Stromal cell of bone marrow (primary cell): Measurements from ENCODE around the gene NPEPPS.

ENCODE experiments used
- DNase-seq: peaks from one replicate; pipeline ENCODE4 v3.0.0-alpha.2; 2012; ENCODE audit warnings: low read depth

The NPEPPS gene

DNA sequence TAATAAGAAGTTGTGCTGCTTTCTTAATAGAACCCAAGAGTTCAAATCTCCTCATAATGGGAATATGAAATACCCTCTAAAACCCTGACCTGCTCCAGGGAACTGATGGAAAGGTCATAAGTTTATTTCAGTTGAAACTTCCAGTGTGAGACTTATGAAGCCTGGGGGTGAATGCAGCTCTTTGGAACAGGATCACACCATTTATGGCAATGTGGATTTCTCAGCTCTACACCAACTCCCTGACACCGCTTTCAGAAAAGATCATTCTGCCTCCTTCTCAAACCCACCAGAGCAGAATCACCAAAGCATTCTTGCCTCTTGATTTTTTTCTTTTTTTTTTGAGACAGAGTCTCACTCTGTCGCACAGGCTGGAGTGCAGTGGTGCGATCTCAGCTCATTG lies 102.1 kb downstream of the NPEPPS start:
- no peak for DNase-seq

DNA sequence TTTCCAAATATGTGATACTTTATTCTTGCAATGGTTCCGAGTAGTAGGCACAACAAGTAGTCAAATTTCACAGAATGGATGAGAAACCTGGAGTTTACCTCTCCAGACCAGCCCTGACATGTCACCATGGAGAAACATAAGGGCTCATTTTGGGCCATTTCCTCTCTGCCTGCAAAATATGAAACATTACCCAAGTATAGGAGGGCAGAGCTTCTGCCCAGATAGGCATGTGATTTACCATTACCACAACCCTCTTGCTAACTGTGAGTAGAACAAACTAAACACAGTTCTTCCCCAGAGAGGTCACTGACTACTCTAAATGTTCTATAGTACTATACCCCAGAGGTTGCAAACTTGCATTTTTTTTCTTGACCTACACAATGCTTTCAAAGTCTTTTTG lies 103.1 kb downstream of the NPEPPS start:
- DNase-seq = no peak

DNA sequence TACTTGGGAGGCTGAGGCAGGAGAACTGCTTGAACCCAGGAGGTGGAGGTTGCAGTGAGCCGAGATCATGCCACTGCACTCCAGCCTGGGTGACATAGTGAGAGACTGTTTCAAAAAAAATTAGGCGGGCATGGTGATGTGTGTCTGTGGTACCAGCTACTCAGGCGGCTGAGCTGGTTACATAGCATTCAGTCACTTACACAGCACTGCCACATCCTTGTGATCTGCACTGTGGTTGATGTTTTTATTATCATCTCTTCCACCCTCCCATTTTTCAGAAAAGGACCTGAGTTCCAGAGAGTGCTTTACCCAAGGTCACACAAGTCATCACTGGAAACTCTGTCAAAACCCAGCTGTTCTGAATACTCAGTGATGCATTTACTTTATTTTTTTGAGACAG lies 104.0 kb downstream of the NPEPPS start:
- no peak for DNase-seq

DNA sequence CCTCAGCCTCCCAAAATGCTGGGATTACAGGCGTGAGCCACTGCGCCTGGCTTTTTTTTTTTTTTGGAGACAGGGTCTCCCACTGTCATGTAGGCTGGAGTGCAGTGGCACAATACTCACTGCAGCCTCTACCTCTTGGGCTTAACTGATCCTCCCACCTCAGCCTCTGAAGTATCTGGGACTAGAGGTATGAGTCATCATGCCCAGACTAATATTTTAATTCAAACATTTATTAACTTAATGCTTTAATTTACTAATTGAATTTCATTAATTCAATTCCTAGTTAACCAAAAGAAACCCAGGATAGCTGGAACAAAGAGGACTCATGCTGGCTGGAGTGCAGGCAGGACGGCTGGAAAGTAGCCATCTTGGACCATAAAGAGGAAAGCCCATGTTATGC lies 104.8 kb downstream of the NPEPPS start:
- DNase-seq = no peak

DNA sequence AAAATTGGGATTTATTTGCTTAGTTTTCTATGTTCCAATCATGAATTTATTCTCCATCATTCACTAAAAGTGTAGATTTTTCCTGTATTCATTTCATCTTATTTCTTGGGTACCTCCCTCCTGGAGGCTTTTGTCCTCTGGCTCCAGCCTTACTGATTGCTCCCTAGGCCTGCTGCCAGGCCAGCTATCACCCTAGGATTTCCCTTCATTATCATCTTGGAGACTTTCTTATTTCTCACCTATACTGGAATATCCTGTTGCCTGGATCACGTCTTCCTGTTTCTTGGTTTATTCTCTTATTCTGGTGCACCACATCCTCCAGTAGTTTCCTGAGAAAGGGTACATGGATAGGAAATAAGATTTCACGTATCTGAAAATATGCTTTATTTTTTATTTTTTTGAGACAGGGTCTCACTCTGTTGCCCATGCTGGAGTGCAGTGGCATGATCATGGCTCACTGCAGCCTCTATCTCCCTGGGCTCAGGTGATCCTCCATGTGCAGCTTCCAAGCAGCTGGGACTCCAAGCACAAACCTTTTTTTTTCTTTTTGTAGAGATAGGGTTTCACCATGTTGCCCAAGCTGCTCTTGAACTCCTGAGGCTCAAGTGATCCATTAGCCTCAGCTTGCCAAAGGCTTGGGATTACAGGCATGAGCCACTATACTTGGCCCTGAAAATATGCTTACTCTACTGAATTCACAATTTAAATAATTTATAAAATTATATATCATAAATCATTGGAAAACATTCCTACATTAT lies 105.5 kb downstream of the NPEPPS start:
- no peak for DNase-seq

DNA sequence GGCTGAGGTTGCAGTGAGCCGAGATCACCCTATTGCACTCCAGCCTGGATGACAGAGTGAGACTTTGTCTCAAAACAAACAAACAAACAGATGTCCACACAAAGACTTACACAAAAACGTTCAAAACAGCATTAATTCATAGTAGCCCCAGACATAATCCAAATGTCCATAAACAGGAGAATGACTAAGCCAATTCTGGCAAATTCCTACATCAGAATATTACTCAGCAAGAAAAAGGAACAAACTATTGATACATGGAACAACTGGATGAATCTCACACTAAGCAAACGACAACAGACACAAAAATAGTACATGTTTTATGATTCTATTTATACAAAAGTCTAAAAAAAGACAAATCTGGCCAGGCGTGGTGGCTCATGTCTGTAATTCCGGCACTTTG lies 108.0 kb downstream of the NPEPPS start:
- DNase-seq = no peak

DNA sequence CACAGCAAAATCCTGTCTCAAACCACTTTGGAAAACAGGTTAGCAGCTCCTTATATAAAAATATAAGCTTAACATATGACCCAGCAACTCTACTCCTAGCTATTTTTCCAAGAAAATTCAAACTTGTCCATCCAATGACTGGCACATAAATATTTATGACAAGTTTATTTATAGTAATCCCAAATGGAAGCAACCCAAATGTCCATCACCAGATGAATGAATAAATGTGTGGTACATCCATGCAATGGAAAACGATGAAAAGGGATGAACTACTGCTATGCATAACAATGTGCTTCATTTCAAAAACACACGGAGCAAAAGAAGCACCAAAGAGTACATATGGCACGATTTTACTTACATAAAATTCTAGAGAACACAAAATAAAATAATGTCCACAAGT lies 109.2 kb downstream of the NPEPPS start:
- DNase-seq = no peak

DNA sequence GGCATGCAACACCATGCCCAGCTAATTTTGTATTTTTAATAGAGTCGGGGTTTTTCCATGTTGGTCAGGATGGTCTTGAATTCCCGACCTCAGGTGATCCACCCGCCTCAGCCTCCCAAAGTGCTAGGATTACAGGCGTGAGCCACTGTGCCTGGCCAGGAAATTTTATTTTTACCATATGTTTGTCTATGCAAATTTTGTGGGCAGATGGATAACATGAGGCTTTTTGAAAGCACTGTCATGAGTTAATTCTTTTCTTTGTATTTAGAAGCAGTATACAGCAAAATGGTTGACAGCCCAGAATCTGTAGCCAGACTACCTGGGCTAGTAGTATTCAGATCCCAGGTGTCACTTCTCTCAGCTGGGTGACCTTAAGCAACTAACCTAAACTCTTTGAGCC lies 110.3 kb downstream of the NPEPPS start:
- no peak for DNase-seq

DNA sequence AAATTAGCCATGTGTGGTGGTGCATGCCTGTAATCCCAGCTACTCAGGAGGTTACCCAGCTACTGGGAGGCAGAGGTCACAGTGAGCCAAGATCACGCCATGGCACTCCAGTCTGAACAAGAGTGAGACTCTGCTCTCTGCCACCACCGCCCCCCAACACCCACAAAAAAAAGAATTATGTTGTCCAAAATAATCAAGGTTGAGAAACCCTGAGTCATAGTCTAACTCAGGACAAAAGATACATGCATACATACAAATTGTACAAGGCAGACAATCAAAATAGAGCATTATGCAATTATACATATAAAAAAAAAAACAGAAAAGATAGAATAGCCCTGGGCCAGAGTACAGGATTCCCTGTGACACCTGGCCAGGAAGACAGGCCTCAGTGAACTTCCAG lies 112.2 kb downstream of the NPEPPS start:
- DNase-seq = no peak

DNA sequence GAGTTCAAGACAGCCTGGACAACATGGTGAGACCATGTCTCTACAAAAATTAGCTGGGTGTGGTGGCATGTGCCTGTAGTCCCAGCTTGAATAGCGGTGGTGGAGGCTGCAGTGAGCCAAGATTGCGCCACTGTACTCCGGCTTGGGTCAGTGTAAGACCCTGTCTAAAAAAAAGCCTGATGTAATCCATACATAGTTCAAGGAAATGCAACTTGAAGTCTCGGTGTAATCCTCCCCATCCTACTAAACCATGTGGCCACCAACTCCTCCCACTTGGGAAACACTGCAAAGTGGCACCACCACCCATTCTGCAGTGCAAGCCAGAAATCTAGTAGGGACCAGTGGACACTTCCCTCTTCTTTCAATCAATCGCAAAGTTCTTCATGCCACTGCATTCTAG lies 113.4 kb downstream of the NPEPPS start:
- no peak for DNase-seq

DNA sequence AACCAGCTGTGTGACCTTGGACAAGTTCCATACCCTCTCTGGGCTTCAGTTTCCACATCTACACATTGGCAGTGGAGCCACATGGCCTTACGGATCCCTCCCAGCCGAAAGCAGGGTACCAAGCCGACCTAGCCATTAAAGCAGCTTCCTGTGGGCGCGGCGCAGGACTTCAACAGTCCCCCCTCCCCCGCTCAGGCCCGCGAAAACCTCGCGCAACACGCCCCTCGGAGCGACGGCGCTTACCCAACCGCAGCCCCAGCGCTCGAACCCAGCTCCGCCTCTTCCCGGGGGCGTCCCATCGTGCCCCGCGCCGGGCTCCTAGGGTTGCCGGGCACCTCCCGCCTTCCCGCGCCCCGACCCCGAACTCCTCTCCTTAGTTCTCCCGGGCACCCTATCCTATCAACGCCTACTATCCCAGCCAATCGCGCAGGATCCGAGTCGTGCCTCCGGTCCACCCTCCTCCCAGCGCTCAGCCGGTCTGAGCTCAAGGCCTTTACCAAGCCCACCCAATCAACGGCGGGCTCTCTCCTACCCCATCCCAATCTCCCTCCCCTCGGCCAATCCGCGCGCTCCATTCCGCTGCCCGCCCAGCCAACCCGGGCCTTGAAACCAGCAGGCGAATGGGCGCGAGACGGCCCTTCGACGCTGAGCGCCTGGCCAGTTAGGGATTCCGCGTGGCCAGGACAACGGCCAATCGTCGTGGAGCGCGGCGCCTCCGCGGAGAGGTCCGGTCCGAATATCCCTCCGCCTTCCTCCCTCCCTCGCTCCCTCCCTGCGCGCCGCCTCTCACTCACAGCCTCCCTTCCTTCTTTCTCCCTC lies 118.5 kb downstream of the NPEPPS start, which contains the start of gene KPNB1:
TSS of gene KPNB1 (plus strand) at position 767 of the 819 bp plus-strand sequence. CDS start 326 bp downstream, outside the sequence.
- DNase-seq = peak; percentile 100

DNA sequence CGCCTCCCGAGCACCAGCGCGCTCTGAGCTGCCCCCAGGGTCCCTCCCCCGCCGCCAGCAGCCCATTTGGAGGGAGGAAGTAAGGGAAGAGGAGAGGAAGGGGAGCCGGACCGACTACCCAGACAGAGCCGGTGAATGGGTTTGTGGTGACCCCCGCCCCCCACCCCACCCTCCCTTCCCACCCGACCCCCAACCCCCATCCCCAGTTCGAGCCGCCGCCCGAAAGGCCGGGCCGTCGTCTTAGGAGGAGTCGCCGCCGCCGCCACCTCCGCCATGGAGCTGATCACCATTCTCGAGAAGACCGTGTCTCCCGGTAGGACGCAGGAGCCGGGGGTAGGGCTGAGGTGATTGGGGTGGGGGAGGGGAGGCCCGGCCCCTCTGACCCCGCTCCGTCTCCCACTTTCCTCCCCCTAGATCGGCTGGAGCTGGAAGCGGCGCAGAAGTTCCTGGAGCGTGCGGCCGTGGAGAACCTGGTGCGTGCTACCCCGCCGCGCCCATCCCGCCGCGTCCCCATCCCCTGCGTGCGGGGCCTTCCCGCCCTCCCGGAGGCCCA lies 119.1 kb downstream of the NPEPPS start:
- no peak for DNase-seq

DNA sequence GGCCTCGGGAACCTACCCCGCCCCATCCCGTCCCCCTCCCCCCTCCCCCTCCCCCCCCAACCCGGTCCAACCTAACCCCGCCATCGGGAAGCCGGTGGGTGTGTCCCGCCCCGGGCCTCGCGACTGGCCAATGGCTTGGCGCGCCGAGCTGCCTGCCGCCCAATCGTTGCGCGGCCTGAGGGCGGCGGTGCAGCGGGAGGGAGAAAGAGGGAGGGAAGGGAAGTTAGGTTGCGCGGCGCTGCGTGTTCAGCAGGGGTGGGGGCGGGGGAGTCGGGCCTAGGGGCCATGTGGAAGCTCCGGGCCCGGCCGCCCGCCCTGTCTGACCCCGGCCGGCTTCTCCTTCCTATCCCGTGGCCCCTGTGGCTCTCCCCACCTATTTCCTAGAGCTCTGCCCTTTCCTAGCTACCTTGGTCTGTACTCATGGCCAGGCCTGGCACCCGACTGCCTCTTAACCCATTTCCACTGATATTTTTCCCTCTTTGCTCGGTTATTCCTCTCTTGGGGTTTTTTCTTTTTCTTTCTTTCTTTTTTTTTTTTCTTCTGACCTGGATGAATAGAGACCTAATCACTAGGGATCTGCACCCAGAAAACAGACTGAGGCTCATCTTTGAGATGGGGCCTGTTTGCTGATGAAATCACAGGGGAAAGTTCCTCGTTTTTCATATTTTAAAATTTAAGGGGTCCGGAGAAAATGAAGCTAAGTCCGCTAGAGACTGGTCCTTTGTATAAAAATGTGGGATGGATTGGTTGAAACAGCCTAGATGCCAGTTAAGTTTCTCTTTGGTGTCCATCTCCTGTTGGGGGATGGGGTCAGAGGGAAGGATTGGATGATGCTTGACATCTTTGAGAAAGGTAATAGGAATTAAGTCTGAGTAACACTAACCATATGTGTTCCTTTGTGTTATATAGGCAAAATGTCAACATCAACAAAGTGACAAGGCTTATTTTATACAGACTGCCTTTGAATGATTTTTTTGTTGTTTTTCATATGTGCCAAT lies 119.9 kb downstream of the NPEPPS start:
- peak; percentile 94 for DNase-seq

DNA sequence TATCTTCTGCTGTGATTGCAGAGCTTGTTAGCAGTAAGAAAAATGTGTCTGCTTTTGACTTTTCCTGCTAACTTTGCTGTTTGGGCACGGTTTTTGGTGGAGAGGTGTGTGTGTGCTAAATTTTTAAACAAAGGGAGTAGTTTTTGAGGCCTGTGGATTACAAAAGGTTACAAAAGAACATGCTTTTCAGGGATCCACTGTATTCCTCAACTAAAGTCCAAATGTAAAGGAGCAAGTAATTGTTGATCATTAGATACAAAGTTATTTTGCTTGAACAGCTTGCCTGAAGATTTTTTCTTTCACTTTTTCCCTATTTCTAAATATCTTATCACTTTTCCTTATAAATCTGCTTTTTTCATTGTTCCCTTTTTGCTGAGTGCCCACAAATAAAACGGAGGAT lies 120.8 kb downstream of the NPEPPS start:
- no peak for DNase-seq

DNA sequence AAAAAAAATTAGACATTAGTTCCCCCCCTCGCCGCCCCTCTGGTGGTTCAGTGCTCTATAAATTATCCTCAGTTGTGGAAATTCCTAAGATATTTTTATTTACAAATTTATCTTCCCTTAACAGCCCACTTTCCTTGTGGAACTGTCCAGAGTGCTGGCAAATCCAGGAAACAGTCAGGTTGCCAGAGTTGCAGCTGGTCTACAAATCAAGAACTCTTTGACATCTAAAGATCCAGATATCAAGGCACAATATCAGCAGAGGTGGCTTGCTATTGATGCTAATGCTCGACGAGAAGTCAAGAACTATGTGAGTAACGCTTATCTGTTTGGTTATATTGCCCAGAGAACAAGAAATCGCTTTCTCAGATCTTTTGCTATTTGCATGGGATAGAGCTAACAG lies 121.7 kb downstream of the NPEPPS start:
- no peak for DNase-seq

DNA sequence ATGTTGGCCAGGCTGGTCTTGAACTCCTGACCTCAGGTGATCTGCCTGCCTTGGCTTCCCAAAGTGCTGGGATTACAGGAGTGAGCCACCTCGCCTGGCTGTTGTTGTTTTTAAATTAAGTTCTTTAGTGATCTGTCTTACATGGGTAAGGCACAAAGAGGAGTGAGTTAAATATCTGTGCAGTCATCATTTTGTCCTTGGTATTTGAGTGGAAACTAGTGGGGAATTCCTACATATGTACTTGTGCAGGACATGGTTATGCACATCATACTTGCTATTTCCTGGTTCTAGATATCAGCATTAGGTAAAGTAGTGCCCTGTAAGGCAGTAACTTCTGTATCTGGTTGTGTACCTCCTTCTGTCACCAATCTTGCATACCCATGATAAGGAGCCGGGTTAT lies 122.5 kb downstream of the NPEPPS start:
- no peak for DNase-seq

DNA sequence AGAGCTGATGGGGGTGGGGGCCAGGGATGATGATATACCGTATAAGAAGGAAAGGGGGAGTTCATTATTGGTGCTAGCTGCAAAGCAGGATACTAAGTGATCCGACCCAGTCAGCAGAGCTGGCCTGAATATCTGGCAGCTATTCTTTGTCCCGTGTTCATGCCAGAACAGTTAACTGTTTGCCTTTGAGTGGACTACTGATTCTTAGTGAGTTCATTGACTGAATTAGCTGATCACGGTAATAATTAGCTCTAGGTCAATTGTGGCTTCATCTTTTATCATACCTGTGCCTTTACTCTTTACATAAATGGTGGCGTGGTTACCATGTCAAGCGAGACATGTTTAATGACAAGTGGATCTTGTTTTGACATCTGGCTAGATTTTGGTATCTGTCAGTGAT lies 124.1 kb downstream of the NPEPPS start:
- DNase-seq = no peak

DNA sequence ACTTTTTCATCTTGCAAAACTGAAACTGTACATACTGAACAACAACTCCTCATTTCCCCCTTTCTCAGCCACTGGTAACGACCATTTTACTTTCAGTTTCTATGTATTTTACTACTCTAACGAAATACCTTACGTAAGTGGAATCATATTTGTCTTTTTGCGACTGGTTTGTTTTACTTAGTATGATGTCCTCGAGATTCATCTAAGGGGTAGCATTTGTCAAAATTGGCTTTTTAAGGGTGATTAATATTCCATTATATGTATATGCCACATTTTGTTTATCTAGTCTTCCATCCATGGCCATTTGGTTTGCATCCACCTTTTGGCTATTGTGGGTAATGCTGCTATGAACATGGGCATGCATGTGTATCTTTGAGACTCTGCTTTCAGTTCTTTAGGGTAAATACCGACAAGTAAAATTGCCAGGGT lies 129.2 kb downstream of the NPEPPS start:
- DNase-seq = no peak

DNA sequence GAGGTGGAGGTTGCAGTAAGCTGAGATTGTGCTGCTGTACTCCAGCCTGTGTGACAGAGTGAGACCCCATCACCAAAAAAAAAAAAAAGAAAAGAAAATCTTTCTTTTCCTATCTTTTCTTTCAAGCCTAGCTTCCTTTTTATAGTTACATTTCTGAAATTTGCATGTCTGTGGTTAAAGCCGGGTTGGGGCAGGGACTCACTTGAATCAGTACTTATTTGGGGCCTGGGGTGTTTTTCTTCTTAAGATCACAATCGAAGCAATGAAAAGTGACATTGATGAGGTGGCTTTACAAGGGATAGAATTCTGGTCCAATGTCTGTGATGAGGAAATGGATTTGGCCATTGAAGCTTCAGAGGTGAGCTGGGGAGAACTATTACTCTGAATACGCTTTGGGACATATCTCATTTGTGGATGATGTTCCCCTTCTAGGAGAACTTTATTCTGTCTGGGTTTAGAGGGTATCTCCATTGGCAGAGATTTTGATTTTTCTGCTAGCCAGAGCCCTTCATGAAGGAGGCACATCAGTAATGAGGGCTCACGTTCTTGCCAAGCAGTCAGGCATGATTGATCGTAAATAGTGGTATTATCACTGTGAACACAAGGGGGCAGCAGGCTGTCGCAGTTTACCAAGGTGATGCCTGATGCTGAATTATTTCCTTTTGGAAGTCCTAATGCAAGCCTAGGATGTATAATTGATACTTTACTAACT lies 133.2 kb downstream of the NPEPPS start:
- no peak for DNase-seq

DNA sequence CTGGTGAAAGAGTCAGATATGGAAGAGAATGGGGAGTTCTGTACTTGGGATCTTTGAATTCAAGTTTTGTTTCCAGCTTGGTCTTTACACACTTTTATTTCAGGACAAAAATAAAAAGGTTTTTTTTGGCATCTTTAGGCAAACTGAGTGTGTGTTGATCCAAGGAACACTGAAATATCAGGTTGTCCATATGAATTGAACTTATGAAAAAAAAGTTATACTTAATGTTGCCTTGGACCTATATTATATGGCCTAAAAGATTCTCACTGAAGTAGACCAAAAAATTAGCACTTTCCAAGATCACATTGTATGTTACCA lies 133.7 kb downstream of the NPEPPS start:
- DNase-seq = no peak

DNA sequence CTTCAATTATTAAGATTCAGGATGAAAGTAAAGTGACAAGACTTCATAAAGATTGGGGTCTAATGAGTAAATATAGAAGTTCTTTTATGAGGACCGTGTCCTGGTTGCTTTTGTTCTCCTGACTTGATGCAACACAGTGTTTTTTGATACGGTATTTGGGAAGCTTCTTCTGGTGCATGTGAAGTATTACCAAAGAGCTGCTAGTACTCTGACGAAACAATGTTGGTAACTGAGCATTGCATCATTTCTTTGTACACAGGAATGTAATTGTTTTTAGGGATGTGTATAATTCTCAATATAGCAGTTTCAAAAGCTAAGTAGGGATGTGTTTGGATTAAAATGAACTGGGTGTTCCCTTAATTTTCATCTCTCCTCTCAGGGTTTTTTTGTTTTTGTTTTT lies 134.7 kb downstream of the NPEPPS start:
- no peak for DNase-seq
